SK-N-SH (cell line): ENCODE results near the gene CX3CL1. TPM values are rescaled to one million over a fixed set of nuclear protein-coding genes. Genes with fewer than 3 reads are reported as not detected.

Source experiments
- CTCF ChIA-PET: fragments of 300-600, 350-600 bp; formaldehyde crosslinking; extraction: SDS; loops from one replicate; lab custom pipeline; 2021; lab: Yijun Ruan, JAX
- POLR2A ChIA-PET: fragments of 350-600 bp; sonication (Branson Sonifier 250); formaldehyde crosslinking; extraction: SDS; loops from one replicate; lab custom pipeline; 2020; ENCODE audit warnings: antibody characterized with exemption, inconsistent platforms; lab: Yijun Ruan, JAX
- DNase-seq: peaks from one replicate; pipeline ENCODE4 v3.0.0; 2012
- H2AFZ ChIP-seq: fragments of 200-600 bp; sonication (generic); 2 replicates; pipeline ENCODE4 v1.8.1; 2016; ENCODE audit warnings: antibody characterized with exemption, mild to moderate bottlenecking, low read depth
- H3F3A ChIP-seq: fragments of 200-600 bp; sonication (generic); replicated peaks from 2 replicates; pipeline ENCODE3; 2016; ENCODE audit warnings: antibody characterized with exemption, mild to moderate bottlenecking; ENCODE audit not compliant: insufficient read depth
- H3K27ac ChIP-seq, 2 experiments: fragments of 200-500 bp in 1 of 2; fragments of 200-600 bp in 1 of 2; sonication (Bioruptor generic) in 1 of 2; sonication (generic), shearing (Covaris generic) in 1 of 2; 2 replicates each; pipeline versions ENCODE4 v1.5.1 to v1.6.1; 2014 to 2016; ENCODE audit warnings: low read depth in 2 of 2, inconsistent platforms in 1 of 2, low read length in 1 of 2, mild to moderate bottlenecking in 1 of 2, mixed read lengths in 1 of 2
- H3K27me3 ChIP-seq: fragments of 200-600 bp; sonication (generic), shearing (Covaris generic); 2 replicates; pipeline ENCODE4 v1.6.1; 2016; ENCODE audit warnings: mixed run types; ENCODE audit not compliant: insufficient read depth
- H3K36me3 ChIP-seq, 2 experiments: fragments of 200-500 bp in 1 of 2; fragments of 200-600 bp in 1 of 2; sonication (Bioruptor generic) in 1 of 2; sonication (generic) in 1 of 2; replicated peaks in 1 of 2; 2 replicates each; pipeline versions ENCODE3 to v1.5.1; 2014 to 2016; ENCODE audit warnings: low read length in 1 of 2, mild to moderate bottlenecking in 1 of 2; ENCODE audit not compliant: insufficient read depth in 2 of 2, control insufficient read depth in 1 of 2
- H3K4me1 ChIP-seq, 2 experiments: fragments of 200-500 bp in 1 of 2; fragments of 200-600 bp in 1 of 2; sonication (Bioruptor generic) in 1 of 2; sonication (generic), shearing (Covaris generic) in 1 of 2; 2 replicates each; pipeline versions ENCODE4 v1.5.1 to v1.6.1; 2014 to 2016; ENCODE audit warnings: low read depth in 1 of 2, low read length in 1 of 2, mixed run types in 1 of 2; ENCODE audit not compliant: insufficient read depth in 2 of 2, control insufficient read depth in 1 of 2
- H3K4me2 ChIP-seq: fragments of 200-600 bp; sonication (generic), shearing (Covaris generic); 2 replicates; pipeline ENCODE4 v1.6.1; 2017; ENCODE audit warnings: mixed run types
- H3K4me3 ChIP-seq, 2 experiments: fragments of 200-500 bp in 1 of 2; fragments of 200-600 bp in 1 of 2; sonication (Bioruptor generic) in 1 of 2; sonication (generic), shearing (Covaris generic) in 1 of 2; 2 replicates each; pipeline versions ENCODE4 v1.5.1 to v1.8.1; 2014 to 2016; ENCODE audit warnings: low read depth in 2 of 2, inconsistent platforms in 1 of 2, low read length in 1 of 2, mild to moderate bottlenecking in 1 of 2, mixed read lengths in 1 of 2, moderate library complexity in 1 of 2
- H3K79me2 ChIP-seq: fragments of 200-600 bp; sonication (generic); 2 replicates; pipeline ENCODE4 v1.8.1; 2017; ENCODE audit warnings: mild to moderate bottlenecking; ENCODE audit not compliant: insufficient read depth
- H3K9ac ChIP-seq: fragments of 200-600 bp; sonication (generic); 2 replicates; pipeline ENCODE4 v1.6.1; 2017; ENCODE audit warnings: mixed run types
- H3K9me2 ChIP-seq: fragments of 200-600 bp; sonication (generic); 2 replicates; pipeline ENCODE4 v1.6.1; 2017; ENCODE audit warnings: mixed run types
- H3K9me3 ChIP-seq: fragments of 200-600 bp; sonication (generic); 2 replicates; pipeline ENCODE4 v1.6.1; 2017; ENCODE audit warnings: mixed run types, mild to moderate bottlenecking, moderate library complexity
- H4K20me1 ChIP-seq: fragments of 200-600 bp; sonication (generic); 2 replicates; pipeline ENCODE4 v1.6.1; 2017; ENCODE audit warnings: mild to moderate bottlenecking, mixed run types; ENCODE audit not compliant: insufficient read depth
- CHD2 ChIP-seq: fragments of 150-350 bp; IDR thresholded peaks from 2 replicates; pipeline ENCODE4 v1.6.1; 2018; ENCODE audit warnings: low read length; ENCODE audit not compliant: partially characterized antibody
- ELF1 ChIP-seq: IDR thresholded peaks from 2 replicates; pipeline ENCODE4 v1.4.0; 2012
- FOSL2 ChIP-seq: IDR thresholded peaks from 2 replicates; pipeline ENCODE4 v1.4.0; 2012; ENCODE audit warnings: low read depth, mild to moderate bottlenecking, moderate library complexity, borderline replicate concordance
- GATA2 ChIP-seq: sonication (generic); formaldehyde crosslinking; IDR thresholded peaks from 2 replicates; pipeline ENCODE4 v1.5.0; 2020; ENCODE audit warnings: mild to moderate bottlenecking, missing genetic modification reagents
- JUND ChIP-seq: IDR thresholded peaks from 2 replicates; pipeline ENCODE4 v1.4.0; 2012
- MEF2A ChIP-seq: IDR thresholded peaks from 2 replicates; pipeline ENCODE4 v1.4.0; 2012; ENCODE audit warnings: low read depth, borderline replicate concordance
- NRF1 ChIP-seq: IDR thresholded peaks from 2 replicates; pipeline ENCODE4 v1.6.1; 2012; ENCODE audit warnings: low read depth, mild to moderate bottlenecking, low read length
- POLR2AphosphoS5 ChIP-seq: IDR thresholded peaks from 2 replicates; pipeline ENCODE4 v1.6.1; 2012; ENCODE audit warnings: low read depth, low read length
- RCOR1 ChIP-seq: fragments of 150-350 bp; IDR thresholded peaks from 2 replicates; pipeline ENCODE4 v1.6.1; 2017; ENCODE audit warnings: antibody characterized with exemption, low read length
- RXRA ChIP-seq: IDR thresholded peaks from 2 replicates; pipeline ENCODE4 v1.4.0; 2012; ENCODE audit warnings: low read depth, mild to moderate bottlenecking, borderline replicate concordance
- SIN3A ChIP-seq: IDR thresholded peaks from 2 replicates; pipeline ENCODE4 v1.6.1; 2012; ENCODE audit warnings: low read depth, mild to moderate bottlenecking, low read length, moderate library complexity, borderline replicate concordance
- SMC3 ChIP-seq: IDR thresholded peaks from 2 replicates; pipeline ENCODE4 v1.6.1; 2012; ENCODE audit warnings: low read depth, low read length, improper control_type of control experiment
- TAF1 ChIP-seq: IDR thresholded peaks from 2 replicates; pipeline ENCODE4 v1.6.1; 2012; ENCODE audit warnings: low read depth, mild to moderate bottlenecking, low read length, moderate library complexity, borderline replicate concordance
- TCF12 ChIP-seq: IDR thresholded peaks from 2 replicates; pipeline ENCODE4 v1.4.0; 2012
- WGBS: methylation state at CpG from one replicate; pipeline ENCODE4 v1.1.6; 2017; ENCODE audit warnings: low lambda C conversion rate; 5-methylcytosine and 5-hydroxymethylcytosine counted together
- polyA plus RNA-seq, 3 experiments: library from polyadenylated mRNA; depleted of rRNA; stranded (reverse); fragments of >200 nt; gene quantifications; 2 replicates each; pipeline ENCODE4 v1.2.3, GENCODE V29; 2012
- TF ChIP-seq, protein P1 (sequence below): fragments of 150-350 bp; IDR thresholded peaks from 2 replicates; pipeline ENCODE4 v1.6.1; 2017; ENCODE audit warnings: antibody characterized with exemption, low read length, low read depth, borderline replicate concordance
- TF ChIP-seq, protein P2 (sequence below): IDR thresholded peaks from 2 replicates; pipeline ENCODE4 v1.4.0; 2012; ENCODE audit warnings: low read depth
- TF ChIP-seq, protein P3 (sequence below): IDR thresholded peaks from 2 replicates; pipeline ENCODE4 v1.4.0; 2012; ENCODE audit warnings: low read depth, borderline replicate concordance

Gene CX3CL1
- polyA plus RNA-seq, 1 of the 3 experiments (the other 2 are of a cell fraction), result 6.8 TPM

DNA sequence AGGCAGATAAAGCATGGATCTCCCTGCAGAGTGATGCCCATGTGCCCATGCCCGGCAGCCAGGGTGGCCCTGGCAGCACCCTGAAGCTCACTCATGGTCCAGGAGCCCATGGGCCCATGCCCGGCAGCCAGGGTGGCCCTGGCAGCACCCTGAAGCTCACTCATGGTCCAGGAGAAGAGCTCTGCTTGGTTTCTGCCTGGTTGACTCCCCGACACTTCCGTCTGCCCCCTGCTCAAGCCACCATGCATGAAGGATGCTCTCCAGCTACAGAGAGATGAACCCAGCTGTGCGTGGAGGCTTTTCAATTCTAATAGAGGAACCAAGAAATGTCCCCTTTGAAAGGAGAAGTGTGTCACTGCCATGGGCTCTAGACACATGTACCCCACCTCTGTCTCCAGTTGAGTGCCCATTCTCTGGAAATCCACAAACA is 41.0 kb downstream of the CX3CL1 start:
- no peaks in the 10 kb centered on the region for H3K79me2 ChIP-seq
- H3K27ac ChIP-seq, result no peak overlapping the region
- no peak overlapping the region for H2AFZ ChIP-seq
- POLR2A ChIA-PET, result interaction anchor here (0.6 kb wide), 3 partner anchors 12 to 132 kb away, joined by 3 to 4 read pairs (median 3); no protein-coding TSS in a partner anchor
- peaks cover 4% of the 10 kb centered on the region for H3F3A ChIP-seq
- H3K9ac ChIP-seq, result no peak overlapping the region
- no peaks in the 10 kb centered on the region for H3K36me3 ChIP-seq
- H3K4me2 ChIP-seq, result no peak overlapping the region
- 97% methylated on average over 3 of the region's 5 CpGs for WGBS
- TF ChIP-seq, protein P1, sequence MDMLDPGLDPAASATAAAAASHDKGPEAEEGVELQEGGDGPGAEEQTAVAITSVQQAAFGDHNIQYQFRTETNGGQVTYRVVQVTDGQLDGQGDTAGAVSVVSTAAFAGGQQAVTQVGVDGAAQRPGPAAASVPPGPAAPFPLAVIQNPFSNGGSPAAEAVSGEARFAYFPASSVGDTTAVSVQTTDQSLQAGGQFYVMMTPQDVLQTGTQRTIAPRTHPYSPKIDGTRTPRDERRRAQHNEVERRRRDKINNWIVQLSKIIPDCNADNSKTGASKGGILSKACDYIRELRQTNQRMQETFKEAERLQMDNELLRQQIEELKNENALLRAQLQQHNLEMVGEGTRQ, result no peak
- TF ChIP-seq TCF12 (no peak), POLR2AphosphoS5 (no peak), RXRA (no peak), RCOR1 (no peak), SMC3 (no peak), TAF1 (no peak), SIN3A (no peak), CHD2 (no peak), FOSL2 (no peak), ELF1 (no peak), JUND (no peak), MEF2A (no peak), NRF1 (no peak), GATA2 (no peak)
- TF ChIP-seq, protein P2, sequence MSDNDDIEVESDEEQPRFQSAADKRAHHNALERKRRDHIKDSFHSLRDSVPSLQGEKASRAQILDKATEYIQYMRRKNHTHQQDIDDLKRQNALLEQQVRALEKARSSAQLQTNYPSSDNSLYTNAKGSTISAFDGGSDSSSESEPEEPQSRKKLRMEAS, result no peak
- TF ChIP-seq, protein P3, sequence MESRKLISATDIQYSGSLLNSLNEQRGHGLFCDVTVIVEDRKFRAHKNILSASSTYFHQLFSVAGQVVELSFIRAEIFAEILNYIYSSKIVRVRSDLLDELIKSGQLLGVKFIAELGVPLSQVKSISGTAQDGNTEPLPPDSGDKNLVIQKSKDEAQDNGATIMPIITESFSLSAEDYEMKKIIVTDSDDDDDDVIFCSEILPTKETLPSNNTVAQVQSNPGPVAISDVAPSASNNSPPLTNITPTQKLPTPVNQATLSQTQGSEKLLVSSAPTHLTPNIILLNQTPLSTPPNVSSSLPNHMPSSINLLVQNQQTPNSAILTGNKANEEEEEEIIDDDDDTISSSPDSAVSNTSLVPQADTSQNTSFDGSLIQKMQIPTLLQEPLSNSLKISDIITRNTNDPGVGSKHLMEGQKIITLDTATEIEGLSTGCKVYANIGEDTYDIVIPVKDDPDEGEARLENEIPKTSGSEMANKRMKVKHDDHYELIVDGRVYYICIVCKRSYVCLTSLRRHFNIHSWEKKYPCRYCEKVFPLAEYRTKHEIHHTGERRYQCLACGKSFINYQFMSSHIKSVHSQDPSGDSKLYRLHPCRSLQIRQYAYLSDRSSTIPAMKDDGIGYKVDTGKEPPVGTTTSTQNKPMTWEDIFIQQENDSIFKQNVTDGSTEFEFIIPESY, result no peak
- no peaks in the 10 kb centered on the region for H3K9me2 ChIP-seq
- no peak for DNase-seq
- H4K20me1 ChIP-seq, result no peaks in the 10 kb centered on the region
- peaks cover 0 to 37% of the 10 kb centered on the region in 2 experiments; a peak in 1 of 4 replicates for H3K4me1 ChIP-seq
- H3K9me3 ChIP-seq, result no peaks in the 10 kb centered on the region
- no peak overlapping the region for H3K4me3 ChIP-seq
- CTCF ChIA-PET, result interaction anchor here (1.4 to 17.3 kb wide), 5 partner anchors 9 to 112 kb away, joined by 3 to 544 read pairs (median 5); no protein-coding TSS in a partner anchor
- no peaks in the 10 kb centered on the region for H3K27me3 ChIP-seq
